Right atrium auricular region (tissue), 2 donors: ENCODE measurements around the gene ACTR5. TPM values are rescaled to one million over a fixed set of nuclear protein-coding genes. Genes with fewer than 3 reads are reported as not detected.

ENCODE experiments used
- DNase-seq: peaks from one replicate; pipeline ENCODE4 v3.0.0-alpha.2; 2019; ENCODE audit warnings: low spot score
- H3K27ac ChIP-seq, 2 donors: fragments of 200-600 bp; sonication (generic); 1 replicate in 1 of 2; 2 replicates in 1 of 2; pipeline ENCODE4 v1.5.1; 2016 to 2019
- H3K27me3 ChIP-seq, 2 donors: fragments of 200-600 bp; sonication (generic); one replicate each; pipeline versions ENCODE4 v1.5.1 to v1.6.0; 2017 to 2019
- H3K36me3 ChIP-seq: fragments of 200-600 bp; sonication (generic); one replicate; pipeline ENCODE4 v1.5.1; 2016
- H3K4me1 ChIP-seq, 2 donors: fragments of 200-600 bp; sonication (generic); one replicate each; pipeline versions ENCODE4 v1.5.1 to v1.6.0; 2017 to 2019
- H3K4me3 ChIP-seq, 2 donors: fragments of 200-600 bp; sonication (generic); 1 replicate in 1 of 2; 2 replicates in 1 of 2; pipeline ENCODE4 v1.5.1; 2017 to 2019; ENCODE audit warnings: mild to moderate bottlenecking in 1 of 2, moderate library complexity in 1 of 2
- H3K9me3 ChIP-seq, 2 donors: fragments of 200-600 bp; sonication (generic); one replicate each; pipeline ENCODE4 v1.5.1; 2019
- total RNA-seq, 2 donors: library from RNA; depleted of rRNA; stranded (reverse); fragments of >200 nt; gene quantifications; one replicate each; pipeline ENCODE4 v1.1.0, GENCODE V29; 2016
- TF ChIP-seq, protein P1 (sequence below), 2 donors: fragments of 200-600 bp; sonication (generic); IDR thresholded peaks; one replicate each; pipeline ENCODE4 v1.5.1; 2019; ENCODE audit warnings: antibody characterized with exemption in 2 of 2

Gene ACTR5
- total RNA-seq, 2 donors from 2014 or later, result 2.8 to 5.6 TPM

- H3K27me3 ChIP-seq, result peaks cover 5 to 8% of the 10 kb centered on the region in 2 donors
- TF ChIP-seq, protein P1, sequence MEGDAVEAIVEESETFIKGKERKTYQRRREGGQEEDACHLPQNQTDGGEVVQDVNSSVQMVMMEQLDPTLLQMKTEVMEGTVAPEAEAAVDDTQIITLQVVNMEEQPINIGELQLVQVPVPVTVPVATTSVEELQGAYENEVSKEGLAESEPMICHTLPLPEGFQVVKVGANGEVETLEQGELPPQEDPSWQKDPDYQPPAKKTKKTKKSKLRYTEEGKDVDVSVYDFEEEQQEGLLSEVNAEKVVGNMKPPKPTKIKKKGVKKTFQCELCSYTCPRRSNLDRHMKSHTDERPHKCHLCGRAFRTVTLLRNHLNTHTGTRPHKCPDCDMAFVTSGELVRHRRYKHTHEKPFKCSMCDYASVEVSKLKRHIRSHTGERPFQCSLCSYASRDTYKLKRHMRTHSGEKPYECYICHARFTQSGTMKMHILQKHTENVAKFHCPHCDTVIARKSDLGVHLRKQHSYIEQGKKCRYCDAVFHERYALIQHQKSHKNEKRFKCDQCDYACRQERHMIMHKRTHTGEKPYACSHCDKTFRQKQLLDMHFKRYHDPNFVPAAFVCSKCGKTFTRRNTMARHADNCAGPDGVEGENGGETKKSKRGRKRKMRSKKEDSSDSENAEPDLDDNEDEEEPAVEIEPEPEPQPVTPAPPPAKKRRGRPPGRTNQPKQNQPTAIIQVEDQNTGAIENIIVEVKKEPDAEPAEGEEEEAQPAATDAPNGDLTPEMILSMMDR (IDR thresholded peaks at IDR 0.05), result no peak
- peak overlapping the region; percentile 56 to 70 for H3K4me3 ChIP-seq
- H3K36me3 ChIP-seq, result no peaks in the 10 kb centered on the region
- no peaks in the 10 kb centered on the region for H3K9me3 ChIP-seq
- DNase-seq, result no peak
- peak overlapping the region; percentile 61 to 74 for H3K27ac ChIP-seq
- H3K4me1 ChIP-seq, result peaks cover 0 to 28% of the 10 kb centered on the region in 2 donors
Observed at GRCh38 chr20:38804682-38805501, 56.6 kb downstream of the ACTR5 start.

DNA sequence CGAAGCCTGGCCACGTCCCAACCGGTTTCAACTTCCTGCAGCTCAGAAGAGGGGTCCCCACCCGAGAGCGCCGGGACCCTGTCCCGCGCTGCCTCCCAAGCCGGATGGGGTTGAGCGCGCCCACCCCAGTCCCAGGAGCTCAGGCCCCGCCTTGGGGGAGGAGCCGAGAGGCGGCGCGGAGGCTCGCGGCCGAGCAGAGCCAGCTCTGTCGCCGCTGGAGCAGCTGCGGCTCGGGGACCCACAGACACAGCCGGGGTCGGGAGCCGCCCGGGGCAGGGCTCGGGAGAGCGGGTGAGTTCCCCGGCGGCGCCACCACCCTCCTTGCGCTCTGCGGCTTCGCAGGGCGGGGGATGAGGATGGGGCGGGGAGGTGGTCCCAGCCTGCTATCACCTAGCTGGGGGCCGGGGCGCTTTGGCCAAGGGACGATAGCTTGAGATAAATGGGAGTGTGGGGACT lies 57.3 kb downstream of the ACTR5 start, which contains the start of gene PPP1R16B:
PPP1R16B (plus strand) TSS at position 196 of the 456 bp plus-strand sequence. CDS start 30,229 bp downstream, outside the sequence.
- Histone ChIP-seq H3K4me1 (peaks cover 0 to 28% of the 10 kb centered on the region in 2 donors), H3K36me3 (no peaks in the 10 kb centered on the region), H3K9me3 (no peaks in the 10 kb centered on the region), H3K27ac (peak within 1 kb of the TSS; percentile 61 to 74), H3K27me3 (peaks cover 5 to 8% of the 10 kb centered on the region in 2 donors), H3K4me3 (peak within 1 kb of the TSS; percentile 56 to 70)
- TF ChIP-seq, protein P1 (IDR thresholded peaks at IDR 0.05), result no peak
- DNase-seq, result no peak

- TF ChIP-seq, protein P1 (IDR thresholded peaks at IDR 0.05), result no peak
- Histone ChIP-seq H3K4me3 (peak overlapping the region; percentile 56 to 70), H3K27ac (peak overlapping the region; percentile 61 to 74), H3K36me3 (no peaks in the 10 kb centered on the region), H3K27me3 (peaks cover 5 to 8% of the 10 kb centered on the region in 2 donors), H3K9me3 (no peaks in the 10 kb centered on the region), H3K4me1 (peaks cover 0 to 28% of the 10 kb centered on the region in 2 donors)
- DNase-seq, result no peak
Observed at GRCh38 chr20:38805958-38806854, 57.9 kb downstream of the ACTR5 start.

DNA sequence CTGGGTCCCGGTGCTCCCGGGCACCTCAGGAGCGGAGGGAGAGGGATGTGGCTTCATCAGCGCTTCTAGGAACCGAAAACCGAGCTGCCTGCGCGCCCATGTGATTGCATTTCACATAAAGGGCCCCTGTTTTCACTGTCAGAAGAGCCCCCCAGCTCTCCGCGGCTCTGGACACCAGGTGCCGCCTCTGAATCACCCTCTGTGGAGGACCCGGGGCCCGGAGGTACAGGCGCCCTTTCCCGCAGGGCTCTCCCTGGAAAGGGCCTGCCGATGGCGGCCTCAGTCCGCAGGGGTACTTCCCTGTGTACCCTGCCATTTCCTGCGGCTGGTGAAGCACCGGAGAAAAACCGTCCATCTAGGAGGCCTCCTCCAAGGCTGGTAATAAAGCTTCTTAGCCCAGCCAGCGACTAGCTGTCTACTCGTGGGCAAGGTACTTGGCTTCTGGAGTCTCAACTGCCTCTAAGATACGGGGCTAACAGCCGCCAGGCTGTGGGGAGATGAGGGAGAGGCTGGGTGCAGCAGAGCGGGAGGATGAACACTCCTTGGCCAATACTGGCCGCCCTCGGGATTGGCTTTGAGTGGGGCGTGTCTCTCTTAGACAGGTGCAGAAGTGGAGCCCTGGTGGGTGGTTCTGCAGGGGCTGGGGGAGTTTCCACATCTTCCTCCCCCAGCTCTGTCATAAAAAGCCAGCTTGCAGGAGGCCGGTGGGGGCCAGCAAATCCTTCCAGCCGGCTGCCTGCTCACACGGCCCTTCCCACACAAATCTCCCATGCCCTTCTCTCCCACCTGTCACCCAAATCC lies 58.8 kb downstream of the ACTR5 start:
- no peak for DNase-seq
- H3K36me3 ChIP-seq, result no peaks in the 10 kb centered on the region
- H3K27ac ChIP-seq, result peak overlapping the region in 1 of 2 donors; percentile 61
- TF ChIP-seq, protein P1 (IDR thresholded peaks at IDR 0.05), result no peak
- H3K4me1 ChIP-seq, result peaks cover 0 to 28% of the 10 kb centered on the region in 2 donors
- H3K9me3 ChIP-seq, result no peaks in the 10 kb centered on the region
- H3K4me3 ChIP-seq, result peak overlapping the region; percentile 56 to 70
- H3K27me3 ChIP-seq, result peaks cover 5 to 8% of the 10 kb centered on the region in 2 donors

DNA sequence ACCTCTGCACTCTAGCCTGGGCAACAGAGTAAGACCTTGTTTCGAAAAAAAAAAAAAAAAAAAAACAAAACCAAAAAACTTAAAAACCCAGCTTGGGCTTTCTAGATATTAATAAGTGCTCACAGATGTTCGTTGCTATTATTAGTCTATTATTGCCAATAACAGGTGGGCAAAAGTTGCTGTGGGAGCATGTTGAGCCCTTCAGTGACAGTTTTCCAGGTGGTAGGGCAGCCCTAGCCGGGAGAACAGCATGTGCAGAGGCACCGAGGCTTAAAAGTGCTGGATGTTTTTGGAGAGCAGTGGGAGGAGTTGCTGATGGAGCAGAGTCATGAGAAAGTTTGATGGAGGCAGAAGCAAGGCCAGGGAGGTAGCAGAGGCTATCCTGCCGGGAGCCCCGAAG lies 61.7 kb downstream of the ACTR5 start:
- H3K4me1 ChIP-seq, result peaks cover 0 to 28% of the 10 kb centered on the region in 2 donors
- H3K27me3 ChIP-seq, result peaks cover 5 to 8% of the 10 kb centered on the region in 2 donors
- no peaks in the 10 kb centered on the region for H3K36me3 ChIP-seq
- TF ChIP-seq, protein P1 (IDR thresholded peaks at IDR 0.05), result no peak
- DNase-seq, result no peak
- H3K4me3 ChIP-seq, result no peak overlapping the region
- no peaks in the 10 kb centered on the region for H3K9me3 ChIP-seq
- no peak overlapping the region for H3K27ac ChIP-seq
